ENCODE measurements around the gene GIGYF2.

DNA sequence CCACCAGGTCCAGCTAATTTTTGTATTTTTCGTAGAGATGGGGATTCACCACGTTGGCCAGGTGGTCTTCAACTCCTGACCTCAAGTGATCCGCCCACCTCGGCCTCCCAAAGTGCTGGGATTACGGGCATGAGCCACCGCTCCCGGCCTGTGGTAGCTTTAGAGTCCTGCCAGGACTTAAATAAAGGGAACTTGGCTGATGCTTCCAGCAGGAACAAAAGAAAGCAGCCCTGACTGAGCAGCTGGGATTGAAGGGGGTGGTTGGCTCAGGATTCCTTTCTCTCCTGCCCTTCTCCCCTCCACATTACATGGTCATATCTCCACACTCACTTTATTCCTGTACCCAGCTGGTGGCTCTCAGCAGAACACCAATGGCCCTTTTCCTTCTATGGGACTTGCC, 43.7 kb upstream of the GIGYF2 start:
- no peak for TF ChIP-seq POLR2A (IDR thresholded peaks at IDR 0.05)
- no peak for TF ChIP-seq CTCF (IDR thresholded peaks at IDR 0.05)
- no peak for TF ChIP-seq EP300 (IDR thresholded peaks at IDR 0.05)
